ENCODE data around the gene GLP2R. TPM values are rescaled to one million over a fixed set of nuclear protein-coding genes. Genes with fewer than 3 reads are reported as not detected.

Gene GLP2R
- total and polyA plus RNA-seq, 2 experiments from 2014 or later, result not detected

DNA sequence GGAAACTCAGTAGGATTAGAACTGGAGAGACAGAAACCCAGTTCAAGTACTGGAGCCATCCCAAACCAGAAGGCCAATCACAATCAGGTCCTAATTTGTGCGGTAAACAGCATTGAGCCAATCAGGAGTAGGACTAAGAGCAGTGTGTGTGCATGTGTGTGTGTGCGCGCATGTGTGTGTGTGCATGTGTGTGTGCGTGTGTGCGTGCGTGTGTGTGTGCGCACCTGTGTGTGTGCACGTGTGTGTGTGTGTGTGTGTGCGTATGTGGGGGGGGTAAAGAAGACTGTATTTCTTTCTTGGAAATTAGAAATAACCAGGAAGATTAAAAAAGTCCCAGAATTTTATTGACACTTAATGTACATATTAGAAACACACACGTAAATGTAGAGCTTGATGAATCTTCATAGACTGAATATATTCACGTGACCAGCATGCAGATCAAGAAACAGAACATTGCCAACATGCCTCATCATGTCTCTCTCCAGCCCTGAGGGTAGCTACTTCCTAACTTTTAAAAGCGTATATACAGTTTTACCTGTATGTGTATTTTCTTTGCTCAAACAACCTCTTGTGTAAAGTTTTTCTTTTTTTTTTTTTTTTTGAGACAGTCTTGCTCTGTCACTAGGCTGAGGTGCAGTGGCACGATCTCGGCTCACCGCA lies 33.4 kb upstream of the GLP2R start:
- H3K4me1 ChIP-seq (ENCODE audit: insufficient read depth), result no peaks in the 10 kb centered on the region
- no peak for ATAC-seq
- Mint-ChIP-seq H3K4me3 (no peak overlapping the region), H3K9me3 (no peaks in the 10 kb centered on the region), H3K27me3 (ENCODE audit: insufficient read depth, low read depth, poor library complexity) (peaks cover 6% of the 10 kb centered on the region), H3K36me3 (ENCODE audit: low read depth) (no peaks in the 10 kb centered on the region), H3K4me1 (no peaks in the 10 kb centered on the region), H3K27ac (no peak overlapping the region)
- H3K79me2 ChIP-seq (replicated peaks; ENCODE audit: insufficient read depth), result no peaks in the 10 kb centered on the region
- H3K27me3 ChIP-seq (ENCODE audit: insufficient read depth), result no peaks in the 10 kb centered on the region
- H3K4me2 ChIP-seq, result no peak overlapping the region
- no peak for DNase-seq (ENCODE audit: low spot score)
- H2AFZ ChIP-seq, result no peak overlapping the region
- no peaks in the 10 kb centered on the region for H4K20me1 ChIP-seq (replicated peaks; ENCODE audit: insufficient read depth)
- no peaks in the 10 kb centered on the region for H3K9me2 ChIP-seq (ENCODE audit: insufficient read depth)
- H3K4me3 ChIP-seq, result no peak overlapping the region
- H3K27ac ChIP-seq (ENCODE audit: low read depth), result no peak overlapping the region
- TF ChIP-seq NANOG (IDR thresholded peaks at IDR 0.05; ENCODE audit: borderline replicate concordance), result no peak
- no peak for TF ChIP-seq STAT1 (IDR thresholded peaks at IDR 0.05; ENCODE audit: unreplicated experiment)
- no peak for TF ChIP-seq ZNF331 (CRISPR knock-in tag; IDR thresholded peaks at IDR 0.05; ENCODE audit: low read depth)
- TF ChIP-seq CREB1 (CRISPR knock-in tag; IDR thresholded peaks at IDR 0.05; ENCODE audit: low read depth), result no peak
- TF ChIP-seq EZH2phosphoT487 (IDR thresholded peaks at IDR 0.05; ENCODE audit: unreplicated experiment), result no peak
- TF ChIP-seq JUNB (IDR thresholded peaks at IDR 0.05; ENCODE audit: unreplicated experiment), result no peak
- TF ChIP-seq, protein P1, sequence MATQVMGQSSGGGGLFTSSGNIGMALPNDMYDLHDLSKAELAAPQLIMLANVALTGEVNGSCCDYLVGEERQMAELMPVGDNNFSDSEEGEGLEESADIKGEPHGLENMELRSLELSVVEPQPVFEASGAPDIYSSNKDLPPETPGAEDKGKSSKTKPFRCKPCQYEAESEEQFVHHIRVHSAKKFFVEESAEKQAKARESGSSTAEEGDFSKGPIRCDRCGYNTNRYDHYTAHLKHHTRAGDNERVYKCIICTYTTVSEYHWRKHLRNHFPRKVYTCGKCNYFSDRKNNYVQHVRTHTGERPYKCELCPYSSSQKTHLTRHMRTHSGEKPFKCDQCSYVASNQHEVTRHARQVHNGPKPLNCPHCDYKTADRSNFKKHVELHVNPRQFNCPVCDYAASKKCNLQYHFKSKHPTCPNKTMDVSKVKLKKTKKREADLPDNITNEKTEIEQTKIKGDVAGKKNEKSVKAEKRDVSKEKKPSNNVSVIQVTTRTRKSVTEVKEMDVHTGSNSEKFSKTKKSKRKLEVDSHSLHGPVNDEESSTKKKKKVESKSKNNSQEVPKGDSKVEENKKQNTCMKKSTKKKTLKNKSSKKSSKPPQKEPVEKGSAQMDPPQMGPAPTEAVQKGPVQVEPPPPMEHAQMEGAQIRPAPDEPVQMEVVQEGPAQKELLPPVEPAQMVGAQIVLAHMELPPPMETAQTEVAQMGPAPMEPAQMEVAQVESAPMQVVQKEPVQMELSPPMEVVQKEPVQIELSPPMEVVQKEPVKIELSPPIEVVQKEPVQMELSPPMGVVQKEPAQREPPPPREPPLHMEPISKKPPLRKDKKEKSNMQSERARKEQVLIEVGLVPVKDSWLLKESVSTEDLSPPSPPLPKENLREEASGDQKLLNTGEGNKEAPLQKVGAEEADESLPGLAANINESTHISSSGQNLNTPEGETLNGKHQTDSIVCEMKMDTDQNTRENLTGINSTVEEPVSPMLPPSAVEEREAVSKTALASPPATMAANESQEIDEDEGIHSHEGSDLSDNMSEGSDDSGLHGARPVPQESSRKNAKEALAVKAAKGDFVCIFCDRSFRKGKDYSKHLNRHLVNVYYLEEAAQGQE (IDR thresholded peaks at IDR 0.05; ENCODE audit: unreplicated experiment), result no peak
- TF ChIP-seq POLR2AphosphoS5 (IDR thresholded peaks at IDR 0.05; ENCODE audit: low read depth), result no peak
- TF ChIP-seq, protein P2, sequence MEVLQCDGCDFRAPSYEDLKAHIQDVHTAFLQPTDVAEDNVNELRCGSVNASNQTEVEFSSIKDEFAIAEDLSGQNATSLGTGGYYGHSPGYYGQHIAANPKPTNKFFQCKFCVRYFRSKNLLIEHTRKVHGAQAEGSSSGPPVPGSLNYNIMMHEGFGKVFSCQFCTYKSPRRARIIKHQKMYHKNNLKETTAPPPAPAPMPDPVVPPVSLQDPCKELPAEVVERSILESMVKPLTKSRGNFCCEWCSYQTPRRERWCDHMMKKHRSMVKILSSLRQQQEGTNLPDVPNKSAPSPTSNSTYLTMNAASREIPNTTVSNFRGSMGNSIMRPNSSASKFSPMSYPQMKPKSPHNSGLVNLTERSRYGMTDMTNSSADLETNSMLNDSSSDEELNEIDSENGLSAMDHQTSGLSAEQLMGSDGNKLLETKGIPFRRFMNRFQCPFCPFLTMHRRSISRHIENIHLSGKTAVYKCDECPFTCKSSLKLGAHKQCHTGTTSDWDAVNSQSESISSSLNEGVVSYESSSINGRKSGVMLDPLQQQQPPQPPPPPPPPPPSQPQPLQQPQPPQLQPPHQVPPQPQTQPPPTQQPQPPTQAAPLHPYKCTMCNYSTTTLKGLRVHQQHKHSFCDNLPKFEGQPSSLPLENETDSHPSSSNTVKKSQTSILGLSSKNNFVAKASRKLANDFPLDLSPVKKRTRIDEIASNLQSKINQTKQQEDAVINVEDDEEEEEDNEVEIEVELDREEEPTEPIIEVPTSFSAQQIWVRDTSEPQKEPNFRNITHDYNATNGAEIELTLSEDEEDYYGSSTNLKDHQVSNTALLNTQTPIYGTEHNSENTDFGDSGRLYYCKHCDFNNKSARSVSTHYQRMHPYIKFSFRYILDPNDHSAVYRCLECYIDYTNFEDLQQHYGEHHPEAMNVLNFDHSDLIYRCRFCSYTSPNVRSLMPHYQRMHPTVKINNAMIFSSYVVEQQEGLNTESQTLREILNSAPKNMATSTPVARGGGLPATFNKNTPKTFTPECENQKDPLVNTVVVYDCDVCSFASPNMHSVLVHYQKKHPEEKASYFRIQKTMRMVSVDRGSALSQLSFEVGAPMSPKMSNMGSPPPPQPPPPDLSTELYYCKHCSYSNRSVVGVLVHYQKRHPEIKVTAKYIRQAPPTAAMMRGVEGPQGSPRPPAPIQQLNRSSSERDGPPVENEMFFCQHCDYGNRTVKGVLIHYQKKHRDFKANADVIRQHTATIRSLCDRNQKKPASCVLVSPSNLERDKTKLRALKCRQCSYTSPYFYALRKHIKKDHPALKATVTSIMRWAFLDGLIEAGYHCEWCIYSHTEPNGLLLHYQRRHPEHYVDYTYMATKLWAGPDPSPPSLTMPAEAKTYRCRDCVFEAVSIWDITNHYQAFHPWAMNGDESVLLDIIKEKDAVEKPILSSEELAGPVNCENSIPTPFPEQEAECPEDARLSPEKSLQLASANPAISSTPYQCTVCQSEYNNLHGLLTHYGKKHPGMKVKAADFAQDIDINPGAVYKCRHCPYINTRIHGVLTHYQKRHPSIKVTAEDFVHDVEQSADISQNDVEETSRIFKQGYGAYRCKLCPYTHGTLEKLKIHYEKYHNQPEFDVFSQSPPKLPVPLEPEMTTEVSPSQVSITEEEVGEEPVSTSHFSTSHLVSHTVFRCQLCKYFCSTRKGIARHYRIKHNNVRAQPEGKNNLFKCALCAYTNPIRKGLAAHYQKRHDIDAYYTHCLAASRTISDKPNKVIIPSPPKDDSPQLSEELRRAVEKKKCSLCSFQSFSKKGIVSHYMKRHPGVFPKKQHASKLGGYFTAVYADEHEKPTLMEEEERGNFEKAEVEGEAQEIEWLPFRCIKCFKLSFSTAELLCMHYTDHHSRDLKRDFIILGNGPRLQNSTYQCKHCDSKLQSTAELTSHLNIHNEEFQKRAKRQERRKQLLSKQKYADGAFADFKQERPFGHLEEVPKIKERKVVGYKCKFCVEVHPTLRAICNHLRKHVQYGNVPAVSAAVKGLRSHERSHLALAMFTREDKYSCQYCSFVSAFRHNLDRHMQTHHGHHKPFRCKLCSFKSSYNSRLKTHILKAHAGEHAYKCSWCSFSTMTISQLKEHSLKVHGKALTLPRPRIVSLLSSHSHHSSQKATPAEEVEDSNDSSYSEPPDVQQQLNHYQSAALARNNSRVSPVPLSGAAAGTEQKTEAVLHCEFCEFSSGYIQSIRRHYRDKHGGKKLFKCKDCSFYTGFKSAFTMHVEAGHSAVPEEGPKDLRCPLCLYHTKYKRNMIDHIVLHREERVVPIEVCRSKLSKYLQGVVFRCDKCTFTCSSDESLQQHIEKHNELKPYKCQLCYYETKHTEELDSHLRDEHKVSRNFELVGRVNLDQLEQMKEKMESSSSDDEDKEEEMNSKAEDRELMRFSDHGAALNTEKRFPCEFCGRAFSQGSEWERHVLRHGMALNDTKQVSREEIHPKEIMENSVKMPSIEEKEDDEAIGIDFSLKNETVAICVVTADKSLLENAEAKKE (CRISPR knock-in tag; IDR thresholded peaks at IDR 0.05), result no peak
- TF ChIP-seq ZNF114 (CRISPR knock-in tag; IDR thresholded peaks at IDR 0.05), result no peak
- no peak for TF ChIP-seq ETS1 (IDR thresholded peaks at IDR 0.05)
- no peak for TF ChIP-seq CTCF (conservative IDR thresholded peaks at IDR 0.05; ENCODE audit: low read depth in 2 of 2)
- TF ChIP-seq EZH2 (IDR thresholded peaks at IDR 0.05; ENCODE audit: low read depth, unreplicated experiment), result no peak
- no peaks in the 10 kb centered on the region for H3K36me3 ChIP-seq (ENCODE audit: insufficient read depth)
- no peaks in the 10 kb centered on the region for H3F3A ChIP-seq (replicated peaks; ENCODE audit: low read depth)
